ENCODE data around the gene SYT14.

Gene SYT14

GRCh38 chr1:210214573-210215409, 276.8 kb downstream of the SYT14 start:
- TF ChIP-seq CTCF (conservative IDR thresholded peaks at IDR 0.05; ENCODE audit: low read length), result no peak
- no peak for TF ChIP-seq EZH2phosphoT487 (IDR thresholded peaks at IDR 0.05; ENCODE audit: borderline replicate concordance)
- no peak overlapping the region for H2AFZ ChIP-seq (ENCODE audit: low read length)

GRCh38 chr1:210217482-210217881, 279.5 kb downstream of the SYT14 start:
- H3K4me1 ChIP-seq (ENCODE audit: insufficient read depth, low read length, poor library complexity, severe bottlenecking), result no peaks in the 10 kb centered on the region
- no peaks in the 10 kb centered on the region for H3F3A ChIP-seq (ENCODE audit: low read depth)
- no peaks in the 10 kb centered on the region for H3K9me2 ChIP-seq (replicated peaks; ENCODE audit: low read depth, low read length)
- H4K20me1 ChIP-seq (ENCODE audit: insufficient read depth, low read length, poor library complexity, severe bottlenecking), result no peaks in the 10 kb centered on the region
- no peak overlapping the region for H2AFZ ChIP-seq (ENCODE audit: low read length)
- no peak overlapping the region for H3K4me2 ChIP-seq (ENCODE audit: low read depth, low read length, poor library complexity, severe bottlenecking)
- no peaks in the 10 kb centered on the region for H3K36me3 ChIP-seq (ENCODE audit: insufficient read depth, low read length)
- H3K79me2 ChIP-seq (ENCODE audit: insufficient read depth, low read length), result no peaks in the 10 kb centered on the region
- no peaks in the 10 kb centered on the region for H3K27me3 ChIP-seq (ENCODE audit: insufficient read depth, low read length, poor library complexity, severe bottlenecking)
- H3K9me3 ChIP-seq (ENCODE audit: insufficient read depth, low read depth, low read length), result no peaks in the 10 kb centered on the region
- H3K9ac ChIP-seq (ENCODE audit: low read depth, low read length, poor library complexity, severe bottlenecking), result no peak overlapping the region
- H3K4me3 ChIP-seq (ENCODE audit: low read length, poor library complexity, severe bottlenecking), result no peak overlapping the region
- no peak for TF ChIP-seq EZH2phosphoT487 (IDR thresholded peaks at IDR 0.05; ENCODE audit: borderline replicate concordance)
- no peak for TF ChIP-seq CTCF (conservative IDR thresholded peaks at IDR 0.05; ENCODE audit: low read length)

More at GRCh38 chr1:210214573-210215409, 276.8 kb downstream of the SYT14 start:
- no peaks in the 10 kb centered on the region for H3K79me2 ChIP-seq (ENCODE audit: insufficient read depth, low read length)
- no peaks in the 10 kb centered on the region for H3K9me2 ChIP-seq (replicated peaks; ENCODE audit: low read depth, low read length)
- no peaks in the 10 kb centered on the region for H3K36me3 ChIP-seq (ENCODE audit: insufficient read depth, low read length)
- no peak overlapping the region for H3K4me3 ChIP-seq (ENCODE audit: low read length, poor library complexity, severe bottlenecking)
- H3K4me1 ChIP-seq (ENCODE audit: insufficient read depth, low read length, poor library complexity, severe bottlenecking), result no peaks in the 10 kb centered on the region
- H3F3A ChIP-seq (ENCODE audit: low read depth), result no peaks in the 10 kb centered on the region
- no peaks in the 10 kb centered on the region for H4K20me1 ChIP-seq (ENCODE audit: insufficient read depth, low read length, poor library complexity, severe bottlenecking)
- no peak overlapping the region for H3K4me2 ChIP-seq (ENCODE audit: low read depth, low read length, poor library complexity, severe bottlenecking)
- H3K27me3 ChIP-seq (ENCODE audit: insufficient read depth, low read length, poor library complexity, severe bottlenecking), result no peaks in the 10 kb centered on the region
- no peaks in the 10 kb centered on the region for H3K9me3 ChIP-seq (ENCODE audit: insufficient read depth, low read depth, low read length)
- no peak overlapping the region for H3K9ac ChIP-seq (ENCODE audit: low read depth, low read length, poor library complexity, severe bottlenecking)

GRCh38 chr1:210218047-210218446, 280.0 kb downstream of the SYT14 start:
- H4K20me1 ChIP-seq (ENCODE audit: insufficient read depth, low read length, poor library complexity, severe bottlenecking), result no peaks in the 10 kb centered on the region
- no peaks in the 10 kb centered on the region for H3F3A ChIP-seq (ENCODE audit: low read depth)
- no peaks in the 10 kb centered on the region for H3K9me3 ChIP-seq (ENCODE audit: insufficient read depth, low read depth, low read length)
- H3K4me3 ChIP-seq (ENCODE audit: low read length, poor library complexity, severe bottlenecking), result no peak overlapping the region
- no peak overlapping the region for H3K9ac ChIP-seq (ENCODE audit: low read depth, low read length, poor library complexity, severe bottlenecking)
- H3K79me2 ChIP-seq (ENCODE audit: insufficient read depth, low read length), result no peaks in the 10 kb centered on the region
- H3K4me1 ChIP-seq (ENCODE audit: insufficient read depth, low read length, poor library complexity, severe bottlenecking), result no peaks in the 10 kb centered on the region
- no peak for TF ChIP-seq CTCF (conservative IDR thresholded peaks at IDR 0.05; ENCODE audit: low read length)
- TF ChIP-seq EZH2phosphoT487 (IDR thresholded peaks at IDR 0.05; ENCODE audit: borderline replicate concordance), result no peak
- H3K4me2 ChIP-seq (ENCODE audit: low read depth, low read length, poor library complexity, severe bottlenecking), result no peak overlapping the region
- no peaks in the 10 kb centered on the region for H3K36me3 ChIP-seq (ENCODE audit: insufficient read depth, low read length)
- H2AFZ ChIP-seq (ENCODE audit: low read length), result no peak overlapping the region
- no peaks in the 10 kb centered on the region for H3K9me2 ChIP-seq (replicated peaks; ENCODE audit: low read depth, low read length)
- no peaks in the 10 kb centered on the region for H3K27me3 ChIP-seq (ENCODE audit: insufficient read depth, low read length, poor library complexity, severe bottlenecking)
